Measurements from ENCODE around the gene KIF20B.
"Not testable (repeated sequence)": the region's sequence is repeated elsewhere in the genome, so short reads cannot be mapped to it uniquely, and the experiment has no call there.

Gene KIF20B

DNA sequence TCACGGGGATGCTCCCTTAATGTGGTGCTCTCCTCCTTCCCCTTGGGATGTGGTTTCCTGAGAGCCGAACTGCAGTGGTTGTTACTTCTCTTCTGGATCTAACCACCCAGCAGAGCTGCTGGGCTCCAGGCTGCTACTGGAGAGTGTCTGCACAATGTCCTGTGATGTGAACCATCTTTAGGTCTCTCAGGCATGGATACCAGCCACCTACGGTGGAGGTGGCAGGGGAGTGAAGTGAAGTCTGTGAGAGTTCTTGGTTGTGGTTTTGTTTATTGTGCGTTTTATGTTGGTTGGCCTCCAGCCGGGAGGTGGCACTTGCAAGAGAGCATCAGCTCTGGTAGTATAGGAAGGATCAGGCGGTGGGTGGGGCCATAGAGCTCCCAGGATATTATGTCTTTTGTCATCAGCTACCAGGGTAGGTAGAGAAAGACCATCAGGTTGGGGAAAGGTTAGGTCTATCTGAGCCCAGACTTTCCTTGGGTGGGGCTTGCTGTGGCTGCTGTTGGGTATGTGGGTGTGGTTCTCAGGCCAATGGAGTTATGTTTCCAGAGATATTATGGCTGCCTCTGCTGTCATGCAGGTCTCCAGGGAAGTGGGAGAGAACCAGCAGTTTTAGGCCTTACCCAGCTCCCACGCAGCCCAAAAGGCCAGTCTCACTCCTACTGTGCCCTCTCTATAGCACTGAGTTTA, 87.9 kb downstream of the KIF20B start:
- DNase-seq, result no peak

DNA sequence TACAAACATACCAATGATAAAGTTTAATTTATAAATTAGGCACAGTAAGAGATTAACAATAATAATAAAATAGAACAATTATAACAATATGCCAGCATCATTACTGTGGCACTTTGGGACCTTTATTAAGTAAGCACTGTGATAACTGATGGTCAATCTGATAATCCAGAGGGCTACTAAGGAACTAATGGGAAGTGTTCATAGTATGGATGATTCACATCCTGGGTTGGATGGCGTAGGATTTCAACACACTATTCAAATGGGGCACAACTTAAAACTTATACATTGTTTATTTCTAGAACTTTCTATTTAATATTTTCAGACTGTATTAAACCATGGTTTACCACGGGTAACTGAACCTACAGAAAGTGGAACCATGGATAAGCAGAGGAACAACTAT, 90.8 kb downstream of the KIF20B start:
- DNase-seq, result no peak

DNA sequence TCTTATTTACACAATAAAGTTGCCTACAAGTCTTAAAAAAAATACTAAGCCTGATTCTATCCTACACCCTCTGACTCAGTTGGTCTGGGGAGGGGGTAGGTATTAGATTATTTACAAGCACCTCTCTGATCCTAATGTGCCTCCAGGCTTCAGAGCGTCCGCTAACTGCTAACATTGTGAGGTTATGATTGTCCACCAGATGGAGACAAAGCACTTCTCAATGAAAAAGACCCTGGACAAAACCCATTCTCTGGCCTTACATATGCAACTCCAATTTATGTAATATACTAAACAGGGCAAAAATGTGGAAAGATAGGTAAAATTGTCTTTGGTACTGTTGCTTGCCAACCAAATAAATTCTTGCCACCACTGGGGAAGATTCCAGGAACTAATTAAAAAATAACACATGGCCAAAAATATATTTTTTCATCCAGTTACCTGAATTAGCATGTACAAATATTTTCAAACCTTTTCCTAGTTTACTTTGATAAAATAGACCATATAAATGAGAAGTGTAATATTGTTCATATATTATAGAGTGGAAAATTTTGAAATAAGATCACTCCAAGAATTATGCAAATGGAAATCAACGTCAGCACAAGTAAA, 92.4 kb downstream of the KIF20B start:
- peak; percentile 28 for DNase-seq

DNA sequence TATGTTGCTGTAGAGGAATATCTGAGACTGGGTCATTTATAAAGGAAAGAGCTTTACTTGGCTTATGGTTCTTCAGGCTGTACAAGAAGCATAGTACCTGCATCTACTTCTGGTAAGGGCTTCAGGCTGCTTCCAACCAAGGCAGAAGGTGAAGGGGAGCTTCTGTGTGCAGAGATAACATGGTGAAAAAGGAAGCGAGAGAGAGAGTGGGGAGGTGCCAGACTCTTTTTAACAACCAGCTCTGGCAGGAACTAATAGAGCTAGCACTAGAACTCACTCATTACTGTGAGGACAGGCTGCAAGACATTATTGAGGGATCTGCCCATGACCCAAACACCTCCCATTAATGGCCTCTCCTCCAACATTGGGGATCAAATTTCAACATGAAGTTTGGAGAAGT, 94.5 kb downstream of the KIF20B start:
- no peak for DNase-seq

DNA sequence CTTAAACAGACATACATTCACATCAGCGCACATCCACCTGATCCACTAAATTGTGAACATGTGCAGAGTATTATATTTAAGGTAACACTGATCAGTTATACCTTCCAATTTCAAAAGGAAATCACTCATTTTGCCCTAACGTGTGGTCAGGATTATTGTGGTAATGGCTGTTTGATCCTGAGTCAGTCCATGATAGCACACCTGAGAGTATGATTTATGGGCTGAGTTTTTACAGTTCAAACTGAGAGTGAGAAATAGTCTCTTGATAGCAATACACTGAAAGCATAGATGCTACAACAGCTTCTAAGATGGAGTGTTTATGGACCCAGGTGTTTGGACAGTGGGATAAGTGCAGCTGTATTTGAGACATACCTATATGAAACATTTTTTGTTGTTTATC, 96.7 kb downstream of the KIF20B start:
- no peak for DNase-seq

DNA sequence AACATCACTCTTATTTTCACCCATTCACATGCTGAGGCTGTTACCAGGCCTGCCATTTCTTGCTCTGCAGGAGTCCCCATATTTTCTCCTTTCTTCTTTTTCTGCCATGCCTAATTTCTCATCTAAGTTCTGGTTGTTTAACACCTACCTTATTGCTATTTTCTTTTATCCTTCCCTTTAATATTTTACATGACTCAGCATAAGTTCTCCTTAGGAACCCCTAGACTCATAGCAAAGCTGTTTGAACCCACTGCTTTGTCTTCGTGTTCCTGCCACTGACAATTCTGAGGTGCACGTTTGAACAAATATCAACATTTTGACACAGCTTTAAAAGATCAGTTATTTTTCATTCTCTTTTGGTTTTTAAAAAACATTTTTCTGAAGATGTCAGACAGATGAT, 98.2 kb downstream of the KIF20B start:
- no peak for DNase-seq

DNA sequence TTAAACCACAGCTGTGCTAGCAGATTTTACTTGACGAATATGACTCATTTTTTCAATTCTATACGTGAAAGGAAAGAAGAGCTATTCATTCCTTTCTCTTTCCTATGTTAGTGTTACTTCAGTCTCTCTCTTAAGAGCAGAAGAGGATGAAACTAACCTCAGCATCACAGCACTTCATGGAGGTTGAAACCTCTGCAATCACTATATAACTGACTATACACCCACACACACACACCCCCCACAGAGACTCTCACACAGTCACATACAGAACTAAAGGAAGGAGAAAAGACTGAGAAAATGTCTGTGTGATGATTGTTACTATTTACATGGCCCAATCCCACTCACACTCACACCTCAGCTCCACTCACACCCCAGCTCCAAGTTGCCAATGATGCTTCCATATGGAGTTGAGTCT, 104.2 kb downstream of the KIF20B start:
- no peak for DNase-seq

DNA sequence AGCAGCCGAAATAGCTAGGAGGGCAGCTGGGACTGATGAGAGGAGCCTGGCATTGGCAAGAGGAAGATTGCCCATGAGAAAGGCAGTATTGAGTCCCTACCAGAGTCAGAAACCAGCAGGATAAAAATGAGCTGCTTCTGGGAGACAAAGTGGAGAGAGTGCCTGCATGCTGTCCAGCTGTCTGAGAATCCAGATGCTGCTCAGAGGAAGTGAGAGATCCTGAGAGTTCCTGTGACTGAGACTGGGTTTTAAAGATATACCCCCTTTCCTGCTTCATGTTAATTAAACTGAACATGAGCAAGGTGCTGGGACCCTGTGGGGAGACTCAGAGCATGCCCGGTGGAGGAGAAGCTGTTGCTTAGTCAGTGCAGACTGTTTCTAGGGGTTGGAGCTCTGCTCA, 107.5 kb downstream of the KIF20B start:
- no peak for DNase-seq

DNA sequence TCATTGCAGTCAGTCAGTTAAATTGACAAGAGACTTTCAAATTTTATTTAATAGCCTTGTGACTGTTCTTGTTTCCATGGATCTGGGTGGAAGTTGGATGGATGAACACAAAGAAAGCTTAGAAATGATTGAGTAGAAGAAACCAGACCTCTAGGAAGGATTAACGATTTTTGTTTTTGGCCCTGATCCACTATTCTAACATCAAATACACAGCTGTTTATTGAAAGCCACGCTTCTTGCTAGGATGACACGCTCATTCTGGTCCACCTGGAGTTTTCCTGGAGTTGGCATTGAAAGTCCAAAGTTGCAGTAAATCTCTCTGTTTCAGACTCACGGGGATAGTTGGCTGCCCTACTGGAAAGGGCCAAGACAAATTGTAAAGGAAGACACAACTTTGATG, 108.4 kb downstream of the KIF20B start:
- no peak for DNase-seq

DNA sequence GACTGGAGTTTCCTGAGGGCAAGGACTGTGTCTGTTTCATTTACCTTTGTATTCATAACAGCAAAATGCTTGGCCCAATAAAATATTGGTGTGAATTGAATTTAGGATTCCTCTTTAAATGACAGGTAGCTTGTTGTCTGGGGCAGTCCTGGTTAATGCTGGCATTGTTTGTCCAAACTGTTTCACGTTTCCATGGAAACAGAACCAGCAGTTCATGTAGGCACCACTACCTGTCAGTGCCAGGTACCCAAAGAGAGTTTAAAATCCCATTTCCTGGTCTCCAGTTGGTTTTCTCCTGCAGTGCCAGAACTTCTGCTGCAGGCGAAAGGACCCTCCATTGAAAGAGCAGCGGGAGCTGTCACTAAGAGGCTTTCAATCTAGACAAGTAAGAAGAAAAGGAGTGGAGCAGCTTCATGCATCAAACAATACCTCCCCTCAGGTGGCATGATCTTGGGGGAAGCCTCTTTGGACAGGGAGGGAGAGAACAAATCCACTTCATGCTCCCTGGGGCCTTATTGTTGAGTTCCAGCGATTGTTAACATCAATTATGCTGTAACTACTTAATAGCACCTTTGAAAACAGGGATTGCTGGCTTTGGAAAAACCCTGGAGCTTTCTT, 109.6 kb downstream of the KIF20B start:
- no peak for DNase-seq

DNA sequence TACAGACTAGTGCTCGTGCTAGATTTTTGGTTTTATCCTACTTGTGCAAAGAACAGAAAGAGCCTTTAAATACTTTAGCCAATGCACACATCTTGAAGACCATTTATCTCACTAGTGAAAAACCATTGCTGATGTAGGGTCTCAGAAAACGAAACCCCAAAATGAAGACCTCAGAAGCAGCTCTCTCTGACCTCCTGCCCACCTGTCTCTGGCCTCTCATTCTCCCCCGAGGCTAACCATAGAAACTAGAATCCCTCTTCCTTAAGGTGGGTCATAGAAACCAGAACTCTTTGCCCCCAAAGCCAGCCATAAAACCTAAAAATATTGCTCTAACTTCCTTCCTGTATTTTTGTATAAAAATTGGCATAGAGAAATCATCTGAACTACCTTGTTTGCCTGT, 112.2 kb downstream of the KIF20B start:
- no peak for DNase-seq

DNA sequence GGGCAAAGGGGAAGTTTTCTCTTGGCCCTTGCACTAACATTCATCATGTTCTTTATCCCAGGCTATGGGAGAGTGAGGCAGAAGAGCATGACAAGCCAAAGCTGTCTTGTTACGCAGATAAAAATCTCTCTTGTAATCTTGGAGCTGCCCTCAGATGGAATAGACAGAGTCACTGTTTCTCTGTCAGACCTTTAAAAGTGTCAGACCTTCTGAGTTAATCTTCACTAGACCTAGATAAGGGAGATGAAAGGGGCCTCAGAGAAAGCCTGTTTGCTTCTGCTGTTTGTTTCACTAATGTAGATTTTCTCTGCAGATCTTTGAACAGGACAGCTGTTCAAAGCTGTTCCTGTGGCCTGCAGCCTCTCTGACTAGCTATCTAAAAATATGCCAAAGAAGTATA, 112.9 kb downstream of the KIF20B start:
- DNase-seq, result no peak

DNA sequence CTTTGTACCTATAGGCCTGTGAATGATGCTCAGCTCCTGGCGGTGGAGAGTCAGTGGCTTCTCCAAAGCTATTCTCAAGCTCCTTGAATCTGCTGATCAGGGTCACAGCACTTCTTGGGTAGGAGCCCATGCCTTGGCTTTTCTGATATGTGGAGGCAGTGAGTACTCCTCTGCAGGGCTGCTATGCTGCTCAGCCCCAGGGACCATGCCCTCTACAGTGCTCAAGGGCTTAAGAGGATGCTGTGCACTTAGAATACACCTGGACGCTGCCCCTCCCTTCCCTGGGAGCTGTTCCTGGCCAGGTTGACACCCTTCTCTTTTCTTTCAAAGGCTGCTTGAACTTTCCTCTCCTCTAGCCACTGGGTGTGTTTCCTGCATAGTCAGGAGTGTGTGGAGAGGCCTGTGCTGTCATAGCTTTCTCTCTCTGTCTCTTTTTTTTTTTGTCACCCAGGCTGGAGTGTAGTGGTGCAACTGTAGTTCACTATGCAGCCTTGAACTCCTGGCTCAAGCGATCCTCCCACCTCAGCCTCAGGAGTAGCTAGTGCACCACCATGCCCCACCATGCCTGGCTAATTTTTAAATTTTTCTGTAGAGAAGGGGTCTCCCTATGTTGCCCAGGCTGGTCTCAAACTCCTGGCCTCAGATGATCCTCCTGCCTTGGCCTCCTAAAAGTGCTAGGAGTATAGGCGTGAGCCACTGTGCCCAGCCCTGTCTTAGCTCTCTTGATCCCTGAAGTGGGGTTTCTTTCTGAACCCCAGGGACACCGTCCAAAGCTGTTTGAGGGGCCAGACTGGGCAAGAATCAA, 113.9 kb downstream of the KIF20B start:
- no peak for DNase-seq

DNA sequence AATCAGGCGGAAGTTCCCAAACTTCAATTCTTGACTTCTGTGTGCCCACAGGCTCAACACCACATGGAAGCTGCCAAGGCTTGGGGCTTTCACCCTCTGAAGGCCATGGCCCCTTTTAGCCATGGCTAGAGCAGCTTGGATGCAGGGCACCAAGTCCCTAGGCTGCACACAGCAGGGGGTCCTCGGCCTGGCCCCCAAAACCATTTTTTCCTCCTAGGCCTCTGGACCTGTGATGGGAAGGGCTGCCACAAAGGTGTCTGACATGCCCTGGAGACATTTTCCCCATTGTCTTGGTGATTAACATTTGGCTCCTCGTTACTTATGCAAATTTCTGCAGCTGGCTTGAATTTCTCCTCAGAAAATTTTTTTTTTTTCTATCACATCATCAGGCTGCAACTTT, 117.6 kb downstream of the KIF20B start:
- DNase-seq, result not testable (repeated sequence)
